CD4-positive, alpha-beta T cell treated with Interleukin-6 at 100 ng/mL for 8 hours (primary cell): ENCODE measurements around the gene PDE4DIP.
"Not testable (repeated sequence)": the region's sequence is repeated elsewhere in the genome, so short reads cannot be mapped to it uniquely, and the experiment has no call there.

Source experiments
- DNase-seq: peaks from one replicate; pipeline ENCODE4 v3.0.0-alpha.2; 2020; ENCODE audit warnings: mixed read lengths, low spot score

Gene PDE4DIP

DNA sequence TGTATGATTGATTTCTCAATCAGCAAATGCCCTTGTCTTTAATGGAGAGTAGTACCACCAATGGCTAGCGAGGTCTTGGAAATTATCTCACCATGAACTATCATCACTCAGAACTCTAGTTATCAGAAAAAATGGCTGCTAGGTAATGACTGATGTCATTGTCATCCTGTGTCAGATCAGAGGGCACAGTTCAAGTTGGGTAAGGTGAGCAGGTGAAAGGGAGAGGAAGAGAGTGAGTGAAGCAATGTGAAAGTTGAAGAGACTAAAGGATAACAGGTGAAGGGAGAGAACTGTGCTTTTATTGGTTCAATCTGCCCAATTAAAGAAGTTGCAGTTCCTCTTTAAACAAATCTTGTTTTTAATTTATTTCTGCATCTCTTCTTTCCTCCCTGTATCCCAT, 76.8 kb downstream of the PDE4DIP start:
- DNase-seq = not testable (repeated sequence)

DNA sequence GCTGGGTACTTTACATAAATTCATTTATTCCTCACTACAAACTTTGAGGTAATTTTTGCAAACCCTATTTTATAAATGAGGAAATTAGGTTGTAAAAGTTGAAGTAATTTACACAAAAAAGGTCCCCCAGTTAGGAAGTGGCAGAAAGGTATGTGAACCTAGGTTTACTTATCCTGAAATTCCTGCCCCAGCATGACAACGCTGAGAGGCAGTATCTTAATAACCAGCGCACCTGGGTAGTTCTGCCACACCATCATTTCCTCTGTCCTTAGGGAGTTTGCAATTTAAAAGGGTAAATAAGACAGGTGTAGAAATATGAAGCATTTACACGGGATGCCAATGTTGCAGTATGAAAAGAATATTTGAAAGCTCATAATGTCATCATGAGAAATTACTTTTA, 79.6 kb downstream of the PDE4DIP start:
- DNase-seq = not testable (repeated sequence)

DNA sequence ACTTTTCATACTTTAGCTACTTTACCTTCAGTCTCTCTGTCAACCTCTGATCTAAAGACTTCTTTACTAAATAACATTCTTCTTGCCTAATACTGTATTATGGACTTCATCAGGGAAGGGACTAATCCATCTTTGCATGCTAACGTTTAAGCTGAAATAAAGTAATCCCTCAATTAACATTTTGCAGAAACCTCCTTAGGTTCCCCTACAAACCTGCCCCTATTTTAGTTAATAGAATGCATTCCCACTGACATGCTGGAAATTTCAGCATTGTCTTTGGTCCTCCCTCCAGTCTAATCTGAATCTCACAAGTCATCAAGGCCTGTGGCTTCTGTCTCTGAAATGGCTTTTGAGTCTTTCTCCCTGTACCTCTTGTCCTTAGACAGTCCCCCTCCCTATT, 83.4 kb downstream of the PDE4DIP start:
- DNase-seq = not testable (repeated sequence)

DNA sequence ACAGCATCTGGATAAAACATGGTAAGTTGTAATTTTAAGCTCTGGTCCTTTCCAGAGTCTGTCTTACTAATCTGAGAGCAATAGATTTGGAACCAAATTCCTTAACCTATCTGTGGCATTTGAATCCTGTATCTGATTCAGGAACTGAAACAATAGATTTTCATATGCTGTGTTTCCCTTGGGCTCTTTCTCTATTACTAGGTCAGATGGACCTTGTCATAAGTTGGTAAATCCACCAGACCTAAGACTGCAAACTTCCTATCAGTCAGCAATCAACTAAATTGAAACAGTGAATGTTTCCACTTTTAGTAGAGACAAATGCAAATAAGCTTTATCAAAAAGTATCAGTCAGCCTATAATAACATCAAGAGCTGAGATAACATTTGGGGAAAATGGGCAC, 85.0 kb downstream of the PDE4DIP start:
- not testable (repeated sequence) for DNase-seq

DNA sequence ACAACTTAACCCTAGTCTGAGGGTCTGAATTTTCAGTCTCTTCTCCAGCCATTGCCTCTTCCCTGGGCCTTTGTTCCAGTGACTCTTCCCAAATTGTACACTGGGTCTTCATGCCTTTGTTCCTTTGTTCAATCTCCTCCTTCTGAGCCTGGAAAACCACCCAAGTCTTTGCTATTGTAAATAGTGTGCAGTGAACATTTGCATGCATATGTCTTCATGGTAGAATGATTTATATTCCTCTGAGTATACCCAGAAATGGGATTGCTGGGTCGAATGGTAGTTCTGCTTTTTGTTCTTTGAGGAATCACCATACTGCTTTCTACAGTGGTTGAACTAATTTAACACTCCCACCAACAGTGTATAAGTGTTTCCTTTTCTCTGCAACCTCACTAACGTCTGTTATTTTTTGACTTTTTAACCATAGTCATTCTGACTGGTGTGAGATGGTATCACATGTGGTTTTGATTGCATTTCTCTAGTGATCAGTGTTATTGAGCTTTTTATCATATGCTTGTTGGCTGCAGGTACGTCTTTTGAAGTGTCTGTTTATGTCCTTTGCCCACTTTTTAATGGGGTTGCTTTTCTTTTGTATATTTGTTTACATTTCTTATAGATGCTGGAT, 91.3 kb downstream of the PDE4DIP start:
- not testable (repeated sequence) for DNase-seq

DNA sequence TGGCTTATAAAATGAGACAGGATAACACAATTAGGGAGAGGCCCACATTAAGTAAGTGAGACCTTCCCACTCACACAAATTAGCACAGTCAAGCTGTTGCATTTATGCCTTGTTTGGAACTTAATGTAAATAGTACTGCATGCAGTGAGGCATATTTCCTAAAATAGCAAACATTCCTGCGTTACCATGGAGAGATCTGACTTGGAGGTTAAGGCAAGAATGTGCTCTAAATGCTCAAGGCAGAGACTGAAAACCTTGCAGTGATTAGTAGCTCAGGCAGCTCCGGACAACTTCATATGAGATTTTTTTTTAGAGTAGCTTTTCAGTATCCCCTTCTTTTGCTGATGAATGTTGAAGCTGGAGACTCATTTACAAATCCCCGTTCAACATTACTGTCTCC, 98.7 kb downstream of the PDE4DIP start:
- not testable (repeated sequence) for DNase-seq

DNA sequence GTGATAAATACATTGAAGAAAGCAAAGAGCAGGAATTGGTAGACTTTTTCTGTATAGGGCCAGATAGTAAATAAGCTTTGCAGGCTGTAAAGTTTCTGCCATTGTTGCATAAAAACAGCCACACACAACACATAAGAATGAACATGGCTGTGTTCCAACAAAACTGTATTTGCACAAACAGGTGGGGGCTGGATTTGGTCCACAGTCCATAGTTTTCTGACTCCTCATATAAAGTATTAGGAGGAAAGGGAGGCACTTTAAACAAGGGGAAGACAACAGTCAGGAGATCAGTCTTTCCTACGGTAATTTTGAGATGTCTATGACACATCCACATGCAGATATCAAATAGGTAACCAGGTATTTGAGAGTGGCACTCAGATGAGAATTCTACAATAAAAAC, 100.9 kb downstream of the PDE4DIP start:
- not testable (repeated sequence) for DNase-seq

DNA sequence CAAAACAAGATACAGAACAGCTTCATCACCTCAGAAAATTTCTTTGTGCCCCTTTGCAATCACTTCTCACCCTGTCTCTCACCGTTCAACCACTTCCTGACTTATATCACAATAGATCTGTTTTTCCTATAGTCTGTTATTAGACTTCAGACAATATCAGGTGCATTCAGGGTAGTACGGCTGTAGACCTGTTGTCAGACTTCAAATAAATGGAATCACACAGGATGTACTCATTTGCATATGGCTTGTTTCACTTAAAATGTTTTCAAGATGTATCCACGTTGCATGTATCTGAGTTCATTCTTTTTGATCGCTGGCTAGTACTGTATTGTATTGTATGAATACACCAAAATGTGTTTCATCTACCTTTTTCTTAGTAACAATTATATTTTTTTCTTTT, 104.5 kb downstream of the PDE4DIP start:
- DNase-seq = peak; percentile 11

DNA sequence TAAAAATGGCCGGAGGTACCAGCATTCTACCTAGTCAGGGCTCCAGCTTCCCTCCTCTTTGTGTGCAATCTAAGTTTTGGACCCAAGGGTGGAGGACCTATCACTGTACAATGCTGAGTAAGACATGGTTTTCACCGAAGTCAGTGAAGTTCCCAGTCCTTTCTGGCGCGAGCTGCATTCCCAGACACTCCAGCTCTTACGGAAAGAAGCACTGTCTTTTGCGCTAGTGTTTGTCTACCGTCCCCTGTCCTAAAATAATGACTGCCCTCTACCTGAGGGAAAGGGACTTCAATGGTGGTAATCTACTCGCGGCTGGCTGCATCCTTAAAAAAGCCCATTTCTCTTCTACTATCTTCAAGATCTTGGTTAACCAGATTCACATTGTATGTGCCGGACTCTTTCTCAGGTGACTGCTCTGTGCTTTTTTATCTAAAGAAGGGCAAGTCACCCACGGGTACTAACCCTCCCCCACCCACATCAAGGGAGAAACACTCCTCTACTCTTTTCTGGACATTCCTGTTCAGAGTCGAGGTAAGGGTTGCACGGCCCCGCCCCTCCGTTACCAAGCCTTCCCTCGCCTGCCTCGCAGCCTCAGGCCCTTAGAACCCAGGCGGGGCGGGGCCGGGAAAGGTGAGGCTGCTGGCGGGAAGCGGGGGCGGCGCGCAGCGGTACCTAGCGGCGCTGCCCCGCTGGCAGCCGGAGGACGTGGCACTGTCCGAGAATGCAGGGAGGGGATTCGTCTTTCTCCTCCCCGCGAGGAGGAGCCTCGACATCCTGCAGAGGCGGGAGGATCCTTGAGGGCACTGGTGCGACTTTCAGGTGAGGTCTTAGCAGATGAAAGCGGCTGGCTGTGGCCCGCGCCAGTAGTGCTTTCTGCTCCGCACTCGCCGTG, 107.4 kb downstream of the PDE4DIP start:
- DNase-seq = peak; percentile 69

DNA sequence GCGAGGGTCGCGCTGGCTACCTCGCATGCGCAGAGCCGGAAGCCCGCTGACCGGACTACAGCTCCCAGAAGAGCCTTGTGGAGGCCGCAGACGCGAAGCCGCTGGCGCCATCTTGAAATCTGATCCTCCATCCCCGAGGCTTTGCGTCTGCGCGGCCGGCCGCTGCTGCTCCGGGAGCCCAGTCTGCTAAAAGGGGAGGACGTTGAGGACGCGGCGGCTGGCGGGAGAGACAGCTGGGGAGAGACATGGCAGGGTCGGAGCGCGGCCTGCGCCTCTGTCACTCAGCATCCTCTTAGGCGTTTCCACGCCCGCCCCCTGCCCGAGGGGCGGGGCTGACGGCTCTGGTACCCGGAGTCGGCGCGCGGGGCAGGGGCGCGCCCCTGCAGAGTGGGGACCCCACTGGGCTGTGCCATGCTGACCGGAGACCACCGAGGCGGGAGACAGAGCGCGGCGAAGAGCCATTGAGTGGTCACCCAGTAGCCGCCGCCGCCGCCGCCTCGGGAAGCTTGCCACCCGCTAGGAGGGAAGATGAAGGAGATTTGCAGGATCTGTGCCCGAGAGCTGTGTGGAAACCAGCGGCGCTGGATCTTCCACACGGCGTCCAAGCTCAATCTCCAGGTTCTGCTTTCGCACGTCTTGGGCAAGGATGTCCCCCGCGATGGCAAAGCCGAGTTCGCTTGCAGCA, 108.2 kb downstream of the PDE4DIP start:
- not testable (repeated sequence) for DNase-seq

DNA sequence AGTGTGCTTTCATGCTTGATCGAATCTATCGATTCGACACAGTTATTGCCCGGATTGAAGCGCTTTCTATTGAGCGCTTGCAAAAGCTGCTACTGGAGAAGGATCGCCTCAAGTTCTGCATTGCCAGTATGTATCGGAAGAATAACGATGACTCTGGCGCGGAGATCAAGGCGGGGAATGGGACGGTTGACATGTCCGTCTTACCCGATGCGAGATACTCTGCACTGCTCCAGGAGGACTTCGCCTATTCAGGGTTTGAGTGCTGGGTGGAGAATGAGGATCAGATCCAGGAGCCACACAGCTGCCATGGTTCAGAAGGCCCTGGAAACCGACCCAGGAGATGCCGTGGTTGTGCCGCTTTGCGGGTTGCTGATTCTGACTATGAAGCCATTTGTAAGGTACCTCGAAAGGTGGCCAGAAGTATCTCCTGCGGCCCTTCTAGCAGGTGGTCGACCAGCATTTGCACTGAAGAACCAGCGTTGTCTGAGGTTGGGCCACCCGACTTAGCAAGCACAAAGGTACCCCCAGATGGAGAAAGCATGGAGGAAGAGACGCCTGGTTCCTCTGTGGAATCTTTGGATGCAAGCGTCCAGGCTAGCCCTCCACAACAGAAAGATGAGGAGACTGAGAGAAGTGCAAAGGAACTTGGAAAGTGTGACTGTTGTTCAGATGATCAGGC, 108.8 kb downstream of the PDE4DIP start:
- DNase-seq = not testable (repeated sequence)

DNA sequence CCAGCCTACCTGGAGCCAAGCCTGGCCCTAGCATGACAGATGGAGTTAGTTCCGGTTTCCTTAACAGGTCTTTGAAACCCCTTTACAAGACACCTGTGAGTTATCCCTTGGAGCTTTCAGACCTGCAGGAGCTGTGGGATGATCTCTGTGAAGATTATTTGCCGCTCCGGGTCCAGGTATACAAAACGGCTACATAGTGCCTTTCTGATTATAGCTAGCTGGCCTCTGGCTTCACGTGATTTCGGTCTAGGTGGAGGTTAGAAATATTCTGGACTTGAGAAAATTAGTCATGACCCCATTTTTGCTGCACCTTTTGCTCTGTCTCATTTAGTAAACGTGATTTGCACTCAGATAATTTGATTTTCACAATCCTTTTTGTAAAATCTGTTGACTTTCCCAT, 109.5 kb downstream of the PDE4DIP start:
- DNase-seq = not testable (repeated sequence)

DNA sequence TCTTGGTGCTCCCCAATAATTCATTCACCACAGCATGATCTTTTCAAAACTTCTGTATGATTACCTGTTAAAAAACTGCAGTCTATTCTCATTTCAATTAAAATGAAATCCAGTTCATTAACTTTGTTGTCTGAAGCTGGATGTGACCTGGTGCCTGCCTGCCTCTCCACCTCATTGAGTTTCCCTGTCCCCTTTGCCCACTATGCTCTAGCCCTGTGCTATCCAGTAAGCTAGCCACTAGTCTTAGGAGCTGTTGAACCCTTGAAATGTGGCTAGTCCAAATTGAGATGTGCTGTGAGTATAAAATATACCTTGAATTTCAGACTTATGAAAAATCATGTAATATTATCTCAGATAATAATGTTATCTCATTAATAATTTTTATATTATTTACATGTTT, 114.1 kb downstream of the PDE4DIP start:
- not testable (repeated sequence) for DNase-seq

DNA sequence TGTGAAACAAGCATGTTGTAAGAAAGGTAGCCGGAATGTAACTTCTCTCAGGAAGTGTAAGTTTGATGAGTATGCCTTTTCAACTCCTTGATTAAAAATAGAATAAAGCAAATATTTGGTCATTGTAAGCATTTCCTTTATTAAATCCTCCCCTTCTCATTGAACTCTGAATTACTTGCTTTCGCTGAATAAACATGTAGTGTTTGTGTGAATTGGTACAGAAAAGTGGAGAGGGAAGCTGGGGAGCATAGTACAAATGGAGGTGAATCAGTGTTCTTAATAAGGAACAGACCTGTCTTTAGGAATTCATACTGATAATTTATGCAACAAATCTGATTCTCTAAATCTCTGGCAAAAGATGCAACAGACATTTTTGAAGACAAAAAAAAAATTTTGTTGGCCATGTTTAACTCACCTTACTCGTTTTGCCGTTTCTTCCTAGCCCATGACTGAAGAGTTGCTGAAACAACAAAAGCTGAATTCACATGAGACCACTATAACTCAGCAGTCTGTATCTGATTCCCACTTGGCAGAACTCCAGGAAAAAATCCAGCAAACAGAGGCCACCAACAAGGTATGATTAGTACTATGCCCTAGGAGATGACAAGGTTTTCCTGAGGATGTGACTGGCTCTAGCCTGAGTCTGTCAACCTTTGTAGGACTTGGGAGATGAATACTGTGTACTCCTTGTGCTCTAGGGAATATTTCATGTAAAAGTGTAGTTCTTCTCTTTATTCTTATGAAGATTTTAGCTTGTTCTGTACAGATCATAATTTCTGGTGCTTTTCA, 116.2 kb downstream of the PDE4DIP start:
- DNase-seq = not testable (repeated sequence)

DNA sequence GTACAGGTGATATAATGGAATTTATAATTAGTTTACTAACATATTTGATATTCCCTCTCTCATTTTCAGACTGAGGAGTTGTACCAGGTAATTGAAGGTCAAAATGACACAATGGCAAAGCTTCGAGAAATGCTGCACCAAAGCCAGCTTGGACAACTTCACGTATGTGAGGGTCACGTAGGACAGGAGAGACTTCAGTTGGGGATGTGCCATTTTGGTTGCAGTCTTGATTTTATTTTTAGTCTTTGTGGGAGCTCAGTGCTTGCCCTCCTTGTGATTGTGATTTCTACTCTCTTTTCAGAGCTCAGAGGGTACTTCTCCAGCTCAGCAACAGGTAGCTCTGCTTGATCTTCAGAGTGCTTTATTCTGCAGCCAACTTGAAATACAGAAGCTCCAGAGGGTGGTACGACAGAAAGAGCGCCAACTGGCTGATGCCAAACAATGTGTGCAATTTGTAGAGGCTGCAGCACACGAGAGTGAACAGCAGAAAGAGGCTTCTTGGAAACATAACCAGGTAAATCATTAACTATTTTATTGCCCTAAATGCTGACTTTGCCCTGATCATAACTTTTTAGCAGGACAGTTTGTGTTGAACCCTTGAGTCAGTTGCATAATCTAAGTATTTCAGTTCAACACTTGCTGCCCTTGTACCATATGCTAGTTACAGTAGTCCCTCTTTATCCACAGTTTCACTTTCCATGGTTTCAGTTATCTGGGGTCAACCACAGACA, 118.1 kb downstream of the PDE4DIP start:
- not testable (repeated sequence) for DNase-seq

DNA sequence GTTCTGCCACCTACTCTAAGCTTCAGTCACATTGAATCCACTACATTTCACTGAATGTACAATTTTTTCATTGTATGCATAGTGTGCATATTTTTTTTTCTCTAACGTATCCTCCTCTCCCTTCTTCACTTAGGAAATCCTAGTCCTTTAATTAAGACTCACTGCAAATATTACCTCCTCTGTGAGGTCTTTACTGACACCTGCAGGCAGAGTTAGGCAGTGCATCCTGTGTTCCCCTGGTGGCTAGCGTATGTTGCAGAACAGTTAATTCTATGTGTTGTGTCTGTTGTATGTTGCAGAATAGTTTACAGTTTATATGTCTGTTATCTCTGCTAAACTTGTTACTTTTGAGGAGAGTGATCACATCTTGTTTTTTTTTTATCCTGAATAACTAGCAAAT, 121.9 kb downstream of the PDE4DIP start:
- not testable (repeated sequence) for DNase-seq

DNA sequence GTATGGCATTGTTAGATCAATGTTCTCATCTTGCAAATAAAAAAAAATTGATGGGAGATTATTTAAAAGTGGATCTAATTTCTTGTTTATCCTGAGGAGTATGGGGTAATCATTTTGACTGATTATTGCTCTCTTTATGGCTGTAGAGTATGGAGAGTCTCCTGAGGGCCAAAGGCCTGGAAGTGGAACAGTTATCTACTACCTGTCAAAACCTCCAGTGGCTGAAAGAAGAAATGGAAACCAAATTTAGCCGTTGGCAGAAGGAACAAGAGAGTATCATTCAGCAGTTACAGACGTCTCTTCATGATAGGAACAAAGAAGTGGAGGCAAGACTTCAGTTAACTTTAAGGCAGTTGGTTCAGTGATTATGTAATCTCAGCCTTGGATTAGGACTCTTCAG, 123.4 kb downstream of the PDE4DIP start:
- DNase-seq = not testable (repeated sequence)

DNA sequence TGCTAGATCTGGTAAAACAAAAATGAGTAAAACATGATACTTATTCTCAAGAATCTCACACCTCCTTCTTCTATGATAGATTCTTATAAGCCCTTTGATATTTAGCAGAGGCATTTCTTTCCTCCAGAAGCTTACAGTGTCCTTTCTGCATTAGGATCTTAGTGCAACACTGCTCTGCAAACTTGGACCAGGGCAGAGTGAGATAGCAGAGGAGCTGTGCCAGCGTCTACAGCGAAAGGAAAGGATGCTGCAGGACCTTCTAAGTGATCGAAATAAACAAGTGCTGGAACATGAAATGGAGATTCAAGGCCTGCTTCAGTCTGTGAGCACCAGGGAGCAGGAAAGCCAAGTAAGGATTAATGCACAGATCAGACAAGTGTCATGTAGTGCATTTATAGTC, 124.5 kb downstream of the PDE4DIP start:
- DNase-seq = not testable (repeated sequence)

DNA sequence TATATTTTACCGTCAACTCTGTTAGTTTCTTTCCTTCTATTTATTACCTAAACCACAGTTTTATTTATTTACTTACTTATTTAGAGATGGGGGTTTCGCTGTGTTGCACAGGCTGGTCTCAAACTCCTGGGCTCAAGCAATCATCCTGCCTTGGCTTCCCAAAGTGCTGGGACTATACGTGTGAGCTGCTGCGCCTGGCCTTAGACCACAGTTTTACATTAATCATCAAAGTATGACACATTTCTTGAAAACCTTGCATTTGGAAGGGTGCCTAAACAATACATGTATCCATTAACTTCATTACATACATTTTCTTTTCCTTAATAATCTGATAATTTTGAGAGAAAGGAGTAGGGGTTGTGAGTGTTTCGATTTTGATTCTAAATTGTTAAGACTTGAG, 124.9 kb downstream of the PDE4DIP start:
- DNase-seq = not testable (repeated sequence)

DNA sequence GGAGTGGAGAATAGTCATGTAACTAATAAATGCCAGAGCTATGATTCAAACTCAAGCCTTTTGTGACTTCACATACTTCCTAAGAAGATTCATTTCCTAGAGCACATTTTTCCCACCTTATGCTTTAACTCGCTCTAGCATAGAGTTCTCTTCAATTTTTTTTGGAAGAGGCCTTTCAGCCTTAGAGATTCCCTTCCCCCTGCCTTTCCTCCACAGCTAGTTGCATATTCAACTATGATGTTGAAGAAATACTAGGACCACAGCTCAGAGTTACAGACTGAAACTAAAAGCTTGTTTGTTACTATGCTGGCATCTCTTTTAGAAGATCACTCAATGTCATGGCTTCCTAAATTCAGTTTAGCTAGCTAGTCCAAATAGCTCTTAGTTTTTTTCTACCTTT, 131.2 kb downstream of the PDE4DIP start:
- not testable (repeated sequence) for DNase-seq
